ENCODE results near the gene THSD1.
"Not testable (repeated sequence)": the region's sequence is repeated elsewhere in the genome, so short reads cannot be mapped to it uniquely, and the experiment has no call there.

The THSD1 gene

GRCh38 chr13:52407436-52407835 lies 1.5 kb upstream of the THSD1 start:
- DNase-seq, result not testable (repeated sequence)

GRCh38 chr13:52406629-52407028 lies 657 bp upstream of the THSD1 start:
- no peak for DNase-seq

GRCh38 chr13:52405369-52405766 lies 604 bp downstream of the THSD1 start:
- no peak for DNase-seq

- DNase-seq, result no peak
Measured at GRCh38 chr13:52399708-52400107, 6.3 kb downstream of the THSD1 start.

GRCh38 chr13:52399046-52399445 lies 6.9 kb downstream of the THSD1 start:
- no peak for DNase-seq

GRCh38 chr13:52395704-52396103 lies 10.3 kb downstream of the THSD1 start:
- no peak for DNase-seq

GRCh38 chr13:52394586-52394985 lies 11.4 kb downstream of the THSD1 start:
- no peak for DNase-seq

GRCh38 chr13:52393572-52394357 lies 12.2 kb downstream of the THSD1 start:
- no peak for DNase-seq

- DNase-seq, result no peak
Measured at GRCh38 chr13:52387721-52388120, 18.3 kb downstream of the THSD1 start.

GRCh38 chr13:52385870-52386269 lies 20.1 kb downstream of the THSD1 start:
- no peak for DNase-seq

GRCh38 chr13:52383366-52383765 lies 22.6 kb downstream of the THSD1 start:
- DNase-seq, result no peak

GRCh38 chr13:52378312-52378711 lies 27.7 kb downstream of the THSD1 start:
- no peak for DNase-seq

- DNase-seq, result no peak
Measured at GRCh38 chr13:52377898-52378297, 28.1 kb downstream of the THSD1 start.

- no peak for DNase-seq
Measured at GRCh38 chr13:52374873-52375411, 31.0 kb downstream of the THSD1 start.

GRCh38 chr13:52374389-52374788 lies 31.6 kb downstream of the THSD1 start:
- no peak for DNase-seq

GRCh38 chr13:52373277-52373676 lies 32.7 kb downstream of the THSD1 start:
- not testable (repeated sequence) for DNase-seq

GRCh38 chr13:52371736-52372247 lies 34.2 kb downstream of the THSD1 start:
- no peak for DNase-seq

- DNase-seq, result no peak
Measured at GRCh38 chr13:52366291-52366690, 39.7 kb downstream of the THSD1 start.

- DNase-seq, result not testable (repeated sequence)
Measured at GRCh38 chr13:52362169-52362887, 43.6 kb downstream of the THSD1 start.

- no peak for DNase-seq
Measured at GRCh38 chr13:52361225-52361624, 44.7 kb downstream of the THSD1 start.

- no peak for DNase-seq
Measured at GRCh38 chr13:52359534-52359933, 46.4 kb downstream of the THSD1 start.

GRCh38 chr13:52356327-52356726 lies 49.6 kb downstream of the THSD1 start:
- no peak for DNase-seq

GRCh38 chr13:52353193-52353592 lies 52.8 kb downstream of the THSD1 start:
- no peak for DNase-seq
